GM21447 (cell line): ENCODE results near the gene SDHAF3.

Source experiments
- ATAC-seq: cut with Tn5 transposase; IDR thresholded peaks from one replicate; pipeline ENCODE4 v1.9.1; 2021; ENCODE audit not compliant: unreplicated experiment

SDHAF3 gene

DNA sequence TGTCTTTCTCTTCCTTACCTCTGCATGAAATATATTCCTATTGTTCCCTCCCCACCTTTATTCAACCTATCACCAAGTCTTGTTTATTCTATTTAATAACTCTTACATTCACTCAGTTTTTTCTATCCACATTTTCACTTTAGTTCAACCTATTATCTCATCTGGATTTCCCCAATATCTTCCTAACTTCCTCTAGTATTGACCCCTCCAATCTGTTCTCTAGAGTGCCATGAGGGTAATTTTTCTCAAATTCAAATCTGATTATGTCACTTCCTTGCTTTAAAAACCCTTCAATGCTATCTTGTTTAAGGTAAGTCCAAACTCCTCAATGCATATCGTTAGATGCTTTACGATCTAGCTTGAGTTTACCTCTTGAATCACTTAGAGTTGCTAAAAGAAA lies 86.5 kb downstream of the SDHAF3 start:
- ATAC-seq: no peak

- no peak for ATAC-seq
These were observed 87.3 kb downstream of the SDHAF3 start for GRCh38 chr7:97204821-97205220.

GRCh38 chr7:97215556-97215955 lies 98.1 kb downstream of the SDHAF3 start:
- ATAC-seq: no peak

- no peak for ATAC-seq
These were observed 101.3 kb downstream of the SDHAF3 start for GRCh38 chr7:97218767-97219166.

DNA sequence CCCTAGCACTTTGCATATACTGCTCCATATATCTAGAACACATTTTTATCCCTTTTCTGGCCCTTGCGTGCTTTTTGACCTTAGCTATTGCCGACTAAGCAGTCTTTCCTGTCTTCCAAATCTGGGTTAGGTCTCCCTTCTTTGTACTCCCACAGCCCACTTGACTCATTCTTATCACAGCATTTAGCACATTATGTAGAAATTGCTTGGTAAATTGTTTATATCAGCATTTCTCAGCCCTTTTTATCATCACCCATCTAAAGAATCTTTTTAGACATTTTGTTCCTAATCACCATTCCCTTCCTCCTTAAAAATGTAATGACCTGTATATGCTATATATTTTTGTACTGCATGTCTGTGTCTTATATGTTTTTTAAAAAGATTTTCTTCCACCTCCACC lies 101.7 kb downstream of the SDHAF3 start:
- ATAC-seq: no peak

DNA sequence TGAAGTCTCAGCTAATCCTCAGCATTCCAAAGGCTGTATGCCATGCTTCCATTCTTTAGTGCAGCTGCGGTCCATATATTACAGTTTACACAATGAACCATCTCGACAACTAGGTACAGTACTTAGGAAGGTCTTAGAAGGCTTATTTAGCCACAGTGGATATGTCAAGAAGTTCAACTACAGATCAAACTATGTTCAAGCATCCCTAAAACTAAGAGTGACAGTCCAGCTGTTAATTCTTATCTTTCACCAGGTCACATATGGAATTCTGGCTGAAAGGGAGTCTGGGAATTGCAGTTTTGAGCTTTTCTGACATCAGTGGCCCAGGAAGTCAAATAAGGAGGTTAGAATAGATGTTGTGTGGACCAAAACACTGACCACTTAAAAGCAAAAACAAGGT lies 106.8 kb downstream of the SDHAF3 start:
- ATAC-seq: no peak

DNA sequence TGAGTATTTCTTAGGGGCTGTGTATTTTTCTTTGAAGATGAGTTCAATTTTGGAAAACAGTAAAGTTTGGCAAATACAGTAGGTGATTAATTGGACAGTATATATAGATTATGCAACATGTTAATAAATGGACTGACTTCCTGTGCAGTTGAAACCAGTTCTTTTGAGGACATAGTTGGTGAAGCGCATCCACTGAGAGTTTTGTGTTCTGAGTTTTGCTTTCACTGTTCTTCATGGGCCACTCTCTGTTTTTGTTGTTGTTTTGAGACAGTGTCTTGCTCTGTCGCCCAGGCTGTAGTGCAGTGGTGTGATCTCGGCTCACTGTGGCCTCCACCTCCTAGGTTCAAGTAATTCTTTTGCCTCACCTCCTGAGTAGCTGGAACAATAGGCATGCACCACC lies 109.0 kb downstream of the SDHAF3 start:
- ATAC-seq: peak; percentile 85
